Ramos (cell line): ENCODE results near the gene DLK1.

Source experiments
- in situ Hi-C: fragments of 300-500 bp; cut with MboI; formaldehyde crosslinking; loops from one replicate; pipeline ENCODE4 v1.14.3; 2022; ENCODE audit warnings: low sequenced_read_pairs; ENCODE audit not compliant: unreplicated experiment

The DLK1 gene

GRCh38 chr14:100711493-100711892, 15.2 kb upstream of the DLK1 start:
- in situ Hi-C loops = no loop called here

DNA sequence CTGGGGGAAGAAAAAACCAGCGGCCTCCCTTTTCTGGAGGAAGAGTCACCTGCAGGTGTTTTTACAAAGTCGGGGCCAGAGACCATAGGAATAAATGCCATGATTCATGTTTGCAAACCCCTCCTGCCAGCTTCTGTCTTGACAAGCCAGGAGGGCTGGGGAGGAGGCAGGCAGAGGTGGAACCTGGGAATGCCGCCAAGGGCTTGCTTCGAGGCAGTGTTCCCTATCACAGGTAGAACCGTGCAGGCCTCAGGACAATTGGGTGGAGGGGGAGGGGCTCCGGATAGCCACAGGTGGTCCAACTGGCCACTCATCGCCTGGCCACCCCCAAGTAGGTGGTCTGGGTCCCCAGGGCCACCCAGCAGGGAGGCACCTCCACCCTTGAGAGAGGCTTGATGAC, 14.2 kb upstream of the DLK1 start:
- in situ Hi-C loops = no loop called here

- in situ Hi-C loops = no loop called here
These were observed 13.0 kb upstream of the DLK1 start for GRCh38 chr14:100713705-100714104.

DNA sequence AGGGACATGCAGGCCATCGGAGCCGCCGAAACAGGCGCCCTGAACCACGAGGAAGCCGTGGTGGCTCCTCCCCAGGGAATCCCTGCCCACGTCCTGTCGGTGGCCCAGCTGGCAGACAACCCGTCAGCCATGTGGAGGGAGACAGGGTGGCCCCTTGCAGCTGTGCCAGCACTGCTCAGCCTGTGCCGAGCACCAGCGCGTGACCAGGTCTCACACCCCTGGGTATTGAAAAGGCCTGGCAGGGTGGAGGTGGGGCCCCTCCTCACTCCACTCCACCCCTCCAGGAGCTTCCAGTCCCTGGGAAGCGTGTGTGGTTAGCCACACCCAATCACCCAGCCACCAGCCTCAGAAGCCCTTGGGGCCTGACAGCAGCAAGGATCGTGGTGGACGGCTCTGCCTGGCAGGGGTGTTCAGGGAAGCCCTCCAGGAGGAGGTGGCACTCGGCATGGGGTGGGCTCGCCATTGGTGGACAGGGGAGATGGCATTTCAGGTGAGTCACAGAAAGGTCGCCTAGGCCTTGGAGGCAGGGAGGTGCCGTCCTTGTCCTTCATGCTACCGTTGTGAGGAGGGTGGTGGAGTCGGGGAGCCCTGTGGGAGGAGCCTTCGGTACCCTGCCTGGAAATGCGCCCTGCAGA, 12.3 kb upstream of the DLK1 start:
- in situ Hi-C loops = no loop called here

DNA sequence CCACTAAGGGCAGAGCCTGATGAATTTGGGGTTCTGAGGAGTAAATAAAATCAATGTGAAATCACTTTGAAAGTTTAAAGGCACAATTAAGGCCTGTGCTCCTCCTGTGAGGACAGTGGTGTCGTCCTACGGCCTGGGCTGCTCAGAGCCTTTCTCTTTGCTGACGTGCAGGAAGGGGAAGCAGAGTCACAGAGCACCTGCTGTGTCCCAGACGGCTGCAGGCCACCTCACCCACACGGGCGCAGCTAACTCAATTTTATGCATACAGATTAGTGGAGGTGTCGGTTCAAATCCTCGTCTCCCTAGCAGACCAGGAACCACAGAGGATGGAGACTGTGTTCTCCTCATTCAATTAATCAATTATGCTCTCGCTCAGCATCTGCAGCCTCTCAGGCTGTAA, 11.4 kb upstream of the DLK1 start:
- in situ Hi-C loops = no loop called here

GRCh38 chr14:100715803-100716202, 10.9 kb upstream of the DLK1 start:
- in situ Hi-C loops = no loop called here

GRCh38 chr14:100717386-100717785, 9.3 kb upstream of the DLK1 start:
- in situ Hi-C loops = no loop called here

DNA sequence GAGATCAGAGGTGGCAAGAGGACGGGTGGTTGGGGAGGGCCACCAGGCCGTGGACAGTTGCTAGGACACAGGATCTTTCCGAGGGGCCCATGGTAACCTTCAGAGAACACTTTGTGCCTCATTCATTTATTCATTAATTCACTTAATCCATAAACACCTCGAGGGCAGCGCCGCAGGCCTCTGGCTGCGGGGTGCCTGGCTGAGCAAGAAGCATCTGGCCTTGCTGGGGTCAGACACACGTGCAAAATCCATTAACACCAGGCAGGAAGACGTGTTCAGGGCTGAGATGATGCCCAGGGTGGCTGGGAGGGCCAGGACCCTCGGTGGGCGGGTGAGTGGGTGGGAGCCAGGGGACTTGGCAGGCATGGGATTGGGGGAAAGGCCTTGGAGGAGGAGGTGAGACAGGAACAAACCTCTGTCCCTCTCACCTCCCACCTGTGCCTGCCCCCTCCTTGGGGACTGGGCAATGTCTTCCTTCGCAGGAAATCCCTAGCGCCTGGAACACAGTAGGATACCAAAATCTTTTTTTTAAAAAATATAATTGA, 6.6 kb upstream of the DLK1 start:
- in situ Hi-C loops = no loop called here

GRCh38 chr14:100721568-100721967, 5.1 kb upstream of the DLK1 start:
- in situ Hi-C loops = no loop called here

DNA sequence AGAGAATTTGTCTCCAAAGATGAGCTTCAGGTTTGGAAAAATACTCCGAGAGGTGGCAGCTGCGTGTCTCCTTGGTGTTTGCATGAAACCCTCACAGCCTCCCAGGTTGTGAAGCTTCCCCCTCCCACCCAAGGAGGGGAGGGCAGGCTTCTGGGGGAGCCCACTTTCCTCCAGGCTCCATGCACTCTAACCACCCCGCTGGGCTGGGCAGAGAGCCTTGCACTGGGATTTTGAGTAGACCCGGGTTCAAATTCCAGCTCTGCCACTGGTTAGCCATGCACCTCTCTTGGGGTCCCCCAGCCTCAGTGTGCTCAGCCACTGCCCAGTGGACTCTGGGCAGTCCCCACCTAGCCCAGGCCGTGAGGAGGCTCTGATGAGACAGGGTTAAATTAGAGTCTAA, 4.3 kb upstream of the DLK1 start:
- in situ Hi-C loops = no loop called here

- in situ Hi-C loops = no loop called here
These were observed 3.4 kb upstream of the DLK1 start for GRCh38 chr14:100723135-100723829.

GRCh38 chr14:100723830-100724437, 2.8 kb upstream of the DLK1 start:
- in situ Hi-C loops = no loop called here

DNA sequence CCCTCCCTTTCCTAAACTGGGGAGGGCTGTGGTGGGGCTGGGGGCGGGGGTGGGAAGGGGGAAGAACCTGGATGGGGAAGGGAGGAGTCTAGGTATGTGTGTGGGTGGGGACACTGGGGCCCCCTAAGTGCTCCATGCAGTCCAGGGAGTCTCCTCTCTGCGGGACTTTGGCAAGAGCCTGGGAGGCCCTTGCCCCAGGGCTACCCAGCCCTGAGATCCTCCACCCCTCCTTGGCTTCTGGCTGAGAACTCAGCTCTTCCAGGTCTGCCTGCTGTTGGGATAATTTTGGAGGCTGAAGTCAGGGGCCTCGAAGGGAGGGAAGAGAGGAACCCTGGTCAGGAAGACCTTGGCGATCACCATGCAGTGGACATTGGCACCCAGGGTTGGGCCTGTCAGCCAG, 2.2 kb upstream of the DLK1 start:
- in situ Hi-C loops = no loop called here

DNA sequence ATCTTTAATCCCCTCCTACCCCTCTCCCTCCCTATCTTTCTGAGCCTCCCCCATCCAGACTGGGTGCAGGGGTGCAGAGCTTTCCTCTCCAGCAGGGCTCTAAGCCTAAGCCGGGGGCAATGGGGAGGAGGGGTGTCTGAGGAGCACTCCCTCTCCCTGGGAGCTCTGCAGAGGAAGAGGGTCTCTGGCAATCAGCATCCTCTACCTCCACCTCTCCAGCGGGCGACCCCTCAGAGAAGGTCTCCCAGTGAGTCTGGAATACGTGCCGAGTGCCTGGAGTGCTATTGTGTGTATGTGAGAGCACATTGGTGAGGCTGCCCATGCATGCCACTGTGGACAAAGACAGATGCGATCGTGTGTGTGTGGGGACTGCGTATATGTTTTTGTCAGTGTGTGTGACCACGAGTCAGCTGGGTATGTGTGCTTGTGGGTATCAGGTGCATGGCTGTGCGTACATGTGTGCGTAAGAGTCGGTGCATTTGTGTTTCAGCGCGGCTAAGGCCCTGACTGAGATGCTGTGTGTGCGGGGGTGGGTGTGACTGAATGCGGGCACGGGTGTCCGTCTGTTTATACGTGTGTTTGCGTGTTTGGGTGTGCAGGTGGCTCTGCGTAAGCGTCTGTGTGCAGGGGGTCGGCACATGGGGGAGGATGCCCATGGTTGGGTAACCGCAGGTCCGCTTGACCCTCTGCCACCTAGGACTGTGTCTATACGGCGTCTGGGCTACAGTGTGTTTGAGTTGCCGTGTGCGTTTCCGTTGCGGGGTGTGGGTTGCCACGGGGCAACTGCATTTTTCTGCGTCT, 905 bp upstream of the DLK1 start:
- in situ Hi-C loops = no loop called here

DNA sequence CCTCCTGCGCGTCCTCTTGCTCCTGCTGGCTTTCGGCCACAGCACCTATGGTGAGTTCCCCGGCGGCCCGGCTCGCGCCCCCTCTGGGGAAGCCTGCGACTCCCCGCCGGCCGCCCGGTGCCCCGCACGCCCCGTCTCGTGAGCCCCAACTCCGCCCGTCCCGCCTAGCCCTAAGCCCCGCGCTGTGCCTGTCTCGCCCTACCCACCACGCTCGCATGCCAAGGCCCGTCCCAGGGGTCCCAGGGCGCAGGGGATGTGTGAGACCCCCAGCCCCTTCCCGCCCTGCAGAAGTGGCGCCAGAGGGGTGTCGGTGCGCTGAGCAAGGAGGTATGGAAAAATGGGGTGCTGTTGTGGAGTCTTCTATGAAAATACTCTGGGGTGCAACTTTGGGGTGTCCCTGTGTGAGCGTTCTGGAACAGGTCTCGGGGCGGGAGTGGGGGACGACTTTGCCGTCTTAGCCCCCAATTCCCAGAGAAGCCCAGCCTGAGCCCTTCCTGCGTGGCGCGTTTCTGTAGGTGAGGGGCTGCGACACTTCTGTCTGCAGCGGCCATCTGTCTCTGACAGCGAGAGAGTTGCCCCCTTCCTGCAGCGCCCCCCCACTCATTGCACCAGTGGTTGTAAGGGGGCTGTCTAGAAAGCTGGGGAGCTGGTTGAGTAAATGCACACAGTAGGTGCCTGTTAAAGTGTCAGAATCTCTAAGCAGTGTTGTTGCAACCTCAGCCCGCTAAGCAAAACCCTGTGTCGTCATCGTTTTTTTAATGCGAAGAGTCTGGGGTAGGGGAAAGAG, 587 bp downstream of the DLK1 start:
- in situ Hi-C loops = no loop called here

GRCh38 chr14:100727873-100728240, 1.2 kb downstream of the DLK1 start:
- in situ Hi-C loops = no loop called here

- in situ Hi-C loops = no loop called here
These were observed 2.3 kb downstream of the DLK1 start for GRCh38 chr14:100728962-100729361.

- in situ Hi-C loops = no loop called here
These were observed 3.3 kb downstream of the DLK1 start for GRCh38 chr14:100729982-100730381.

GRCh38 chr14:100730581-100730980, 3.9 kb downstream of the DLK1 start:
- in situ Hi-C loops = no loop called here
